Uterus (tissue), 4 donors: ENCODE data around the gene OPCML. TPM values are rescaled to one million over a fixed set of nuclear protein-coding genes. Genes with fewer than 3 reads are reported as not detected.

Source experiments
- DNase-seq, 2 donors: peaks; one replicate each; pipeline ENCODE4 v3.0.0-alpha.2; 2019 to 2020
- H3K27ac ChIP-seq, 2 donors: fragments of 200-600 bp; sonication (generic); 1 replicate in 1 of 2; 2 replicates in 1 of 2; pipeline ENCODE4 v1.5.1; 2016 to 2018
- H3K27me3 ChIP-seq, 2 donors: fragments of 200-600 bp; sonication (generic); one replicate each; pipeline ENCODE4 v1.5.1; 2018 to 2019; ENCODE audit warnings: control low read depth in 1 of 2
- H3K36me3 ChIP-seq, 2 donors: fragments of 200-600 bp; sonication (generic); one replicate each; pipeline ENCODE4 v1.5.1; 2019; ENCODE audit warnings: control low read depth in 1 of 2
- H3K4me1 ChIP-seq, 2 donors: fragments of 200-600 bp; sonication (generic); one replicate each; pipeline ENCODE4 v1.5.1; 2018 to 2019; ENCODE audit warnings: control low read depth in 1 of 2
- H3K4me3 ChIP-seq, 2 donors: fragments of 200-600 bp; sonication (generic); 1 replicate in 1 of 2; 2 replicates in 1 of 2; pipeline ENCODE4 v1.5.1; 2018 to 2019; ENCODE audit warnings: mild to moderate bottlenecking in 1 of 2
- H3K9me3 ChIP-seq, 2 donors: fragments of 200-600 bp; sonication (generic); one replicate each; pipeline ENCODE4 v1.5.1; 2019; ENCODE audit warnings: control low read depth in 1 of 2
- POLR2A ChIP-seq, 2 donors: fragments of 450-650 bp; IDR thresholded peaks; one replicate each; pipeline ENCODE4 v1.6.1; 2016; ENCODE audit warnings: antibody characterized with exemption in 2 of 2, mild to moderate bottlenecking in 1 of 2, moderate library complexity in 1 of 2
- intact Hi-C: fragments of 100-400 bp; cut with DNase I; formaldehyde crosslinking; loops from one replicate; pipeline ENCODE4 v1.15.1; 2023; ENCODE audit warnings: low total_unique reads
- total RNA-seq, 4 donors: library from RNA; depleted of rRNA in 3 of 4; stranded (reverse); fragments of >200 nt in 3 of 4; gene quantifications; one replicate each; pipeline versions ENCODE4 v1.1.0 to v1.2.4, GENCODE V29; 2014 to 2023
- TF ChIP-seq, protein P1 (sequence below), 4 experiments: fragments of 200-600 bp in 2 of 4; fragments of 450-650 bp in 2 of 4; sonication (generic) in 2 of 4; IDR thresholded peaks; one replicate each; pipeline ENCODE4 v1.5.1; 2016 to 2019; ENCODE audit warnings: antibody characterized with exemption in 4 of 4, mild to moderate bottlenecking in 2 of 4, moderate library complexity in 1 of 4
- donor health status: DM: yes; HTN: yes; CAD: no.

OPCML gene
- total RNA-seq, 4 donors from 2014 or later, result under 0.01 to 3.9 (median 1.7) TPM

- intact Hi-C loops, result no loop called here
- H3K4me3 ChIP-seq, result no peak overlapping the region
- H3K4me1 ChIP-seq, result no peaks in the 10 kb centered on the region
- TF ChIP-seq, protein P1, sequence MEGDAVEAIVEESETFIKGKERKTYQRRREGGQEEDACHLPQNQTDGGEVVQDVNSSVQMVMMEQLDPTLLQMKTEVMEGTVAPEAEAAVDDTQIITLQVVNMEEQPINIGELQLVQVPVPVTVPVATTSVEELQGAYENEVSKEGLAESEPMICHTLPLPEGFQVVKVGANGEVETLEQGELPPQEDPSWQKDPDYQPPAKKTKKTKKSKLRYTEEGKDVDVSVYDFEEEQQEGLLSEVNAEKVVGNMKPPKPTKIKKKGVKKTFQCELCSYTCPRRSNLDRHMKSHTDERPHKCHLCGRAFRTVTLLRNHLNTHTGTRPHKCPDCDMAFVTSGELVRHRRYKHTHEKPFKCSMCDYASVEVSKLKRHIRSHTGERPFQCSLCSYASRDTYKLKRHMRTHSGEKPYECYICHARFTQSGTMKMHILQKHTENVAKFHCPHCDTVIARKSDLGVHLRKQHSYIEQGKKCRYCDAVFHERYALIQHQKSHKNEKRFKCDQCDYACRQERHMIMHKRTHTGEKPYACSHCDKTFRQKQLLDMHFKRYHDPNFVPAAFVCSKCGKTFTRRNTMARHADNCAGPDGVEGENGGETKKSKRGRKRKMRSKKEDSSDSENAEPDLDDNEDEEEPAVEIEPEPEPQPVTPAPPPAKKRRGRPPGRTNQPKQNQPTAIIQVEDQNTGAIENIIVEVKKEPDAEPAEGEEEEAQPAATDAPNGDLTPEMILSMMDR (IDR thresholded peaks at IDR 0.05), result no peak
- no peak for TF ChIP-seq POLR2A (IDR thresholded peaks at IDR 0.05)
- no peaks in the 10 kb centered on the region for H3K27me3 ChIP-seq
- H3K27ac ChIP-seq, result no peak overlapping the region
- H3K9me3 ChIP-seq, result no peaks in the 10 kb centered on the region
- no peaks in the 10 kb centered on the region for H3K36me3 ChIP-seq
- DNase-seq, result no peak
These were observed 814.5 kb downstream of the OPCML start for GRCh38 chr11:132717824-132718223.

GRCh38 chr11:132716037-132716436 is 816.3 kb downstream of the OPCML start:
- TF ChIP-seq, protein P1 (IDR thresholded peaks at IDR 0.05), result no peak
- TF ChIP-seq POLR2A (IDR thresholded peaks at IDR 0.05), result no peak
- H3K4me1 ChIP-seq, result no peaks in the 10 kb centered on the region
- H3K27me3 ChIP-seq, result no peaks in the 10 kb centered on the region
- no peaks in the 10 kb centered on the region for H3K36me3 ChIP-seq
- no peak overlapping the region for H3K27ac ChIP-seq
- no peak overlapping the region for H3K4me3 ChIP-seq
- no peaks in the 10 kb centered on the region for H3K9me3 ChIP-seq
- DNase-seq, result no peak
- intact Hi-C loops, result no loop called here

GRCh38 chr11:132714859-132715440 is 817.4 kb downstream of the OPCML start:
- intact Hi-C loops, result no loop called here
- DNase-seq, result no peak
- H3K4me3 ChIP-seq, result no peak overlapping the region
- TF ChIP-seq POLR2A (IDR thresholded peaks at IDR 0.05), result no peak
- TF ChIP-seq, protein P1 (IDR thresholded peaks at IDR 0.05), result no peak
- no peaks in the 10 kb centered on the region for H3K36me3 ChIP-seq
- no peaks in the 10 kb centered on the region for H3K9me3 ChIP-seq
- H3K27ac ChIP-seq, result no peak overlapping the region
- H3K27me3 ChIP-seq, result no peaks in the 10 kb centered on the region
- no peaks in the 10 kb centered on the region for H3K4me1 ChIP-seq

GRCh38 chr11:132712466-132712865 is 819.8 kb downstream of the OPCML start:
- Histone ChIP-seq H3K9me3 (no peaks in the 10 kb centered on the region), H3K27me3 (no peaks in the 10 kb centered on the region), H3K4me1 (no peaks in the 10 kb centered on the region), H3K27ac (no peak overlapping the region), H3K4me3 (no peak overlapping the region), H3K36me3 (no peaks in the 10 kb centered on the region)
- DNase-seq, result no peak
- intact Hi-C loops, result no loop called here
- TF ChIP-seq, protein P1 (IDR thresholded peaks at IDR 0.05), result no peak
- TF ChIP-seq POLR2A (IDR thresholded peaks at IDR 0.05), result no peak

- intact Hi-C loops, result no loop called here
- TF ChIP-seq, protein P1 (IDR thresholded peaks at IDR 0.05), result no peak
- no peak for DNase-seq
- Histone ChIP-seq H3K36me3 (no peaks in the 10 kb centered on the region), H3K4me1 (no peaks in the 10 kb centered on the region), H3K27ac (no peak overlapping the region), H3K27me3 (no peaks in the 10 kb centered on the region), H3K9me3 (peaks cover 0 to 10% of the 10 kb centered on the region in 2 donors), H3K4me3 (no peak overlapping the region)
These were observed 827.4 kb downstream of the OPCML start for GRCh38 chr11:132704781-132705375.
